H9 (cell line): ENCODE results near the gene STAC. TPM values are rescaled to one million over a fixed set of nuclear protein-coding genes. Genes with fewer than 3 reads are reported as not detected.

ENCODE experiments used
- DNase-seq: peaks from one replicate; pipeline ENCODE4 v3.0.0-alpha.2; 2017
- H2AFZ ChIP-seq: one replicate; pipeline ENCODE4 v1.6.1; 2013; ENCODE audit warnings: mild to moderate bottlenecking, low read length, control low read depth, moderate library complexity
- H2AK5ac ChIP-seq: 2 replicates; pipeline ENCODE4 v1.6.1; 2013; ENCODE audit warnings: low read length, control low read depth, mixed read lengths; ENCODE audit not compliant: insufficient read length
- H2BK120ac ChIP-seq: one replicate; pipeline ENCODE4 v1.6.1; 2013; ENCODE audit warnings: low read depth, mild to moderate bottlenecking, low read length, control low read depth, inconsistent platforms; ENCODE audit not compliant: poor library complexity, severe bottlenecking
- H2BK12ac ChIP-seq: 2 replicates; pipeline ENCODE4 v1.6.1; 2013; ENCODE audit warnings: low read length, control low read depth, mixed read lengths, low read depth; ENCODE audit not compliant: insufficient read length
- H2BK15ac ChIP-seq: 2 replicates; pipeline ENCODE4 v1.6.1; 2013; ENCODE audit warnings: low read depth, low read length, control low read depth
- H2BK20ac ChIP-seq: one replicate; pipeline ENCODE4 v1.6.1; 2013; ENCODE audit warnings: low read depth, mild to moderate bottlenecking, low read length, control low read depth, inconsistent platforms; ENCODE audit not compliant: poor library complexity, severe bottlenecking
- H2BK5ac ChIP-seq: 2 replicates; pipeline ENCODE4 v1.6.1; 2013; ENCODE audit warnings: low read length, control low read depth, mixed read lengths; ENCODE audit not compliant: insufficient read length
- H3K14ac ChIP-seq: 2 replicates; pipeline ENCODE4 v1.6.1; 2013; ENCODE audit warnings: low read length, control low read depth; ENCODE audit not compliant: insufficient read depth
- H3K18ac ChIP-seq: 2 replicates; pipeline ENCODE4 v1.6.1; 2013; ENCODE audit warnings: low read depth, mild to moderate bottlenecking, mixed read lengths, low read length, control low read depth; ENCODE audit not compliant: insufficient read length
- H3K23ac ChIP-seq: 2 replicates; pipeline ENCODE4 v1.6.1; 2013; ENCODE audit warnings: low read length, control low read depth, mixed read lengths, low read depth; ENCODE audit not compliant: insufficient read length
- H3K23me2 ChIP-seq: 2 replicates; pipeline ENCODE4 v1.6.1; 2013; ENCODE audit warnings: low read depth, mild to moderate bottlenecking, mixed read lengths, low read length, control low read depth; ENCODE audit not compliant: insufficient read length, poor library complexity, severe bottlenecking
- H3K27ac ChIP-seq: 2 replicates; pipeline ENCODE4 v1.5.1; 2013; ENCODE audit warnings: low read length, control low read depth, mixed read lengths, low read depth; ENCODE audit not compliant: insufficient read length
- H3K27me3 ChIP-seq: 2 replicates; pipeline ENCODE4 v1.6.1; 2013; ENCODE audit warnings: low read length, control low read depth, inconsistent platforms; ENCODE audit not compliant: insufficient read depth
- H3K4ac ChIP-seq: 2 replicates; pipeline ENCODE4 v1.6.1; 2013; ENCODE audit warnings: low read depth, mild to moderate bottlenecking, control low read depth, inconsistent platforms, low read length, moderate library complexity
- H3K4me1 ChIP-seq: 2 replicates; pipeline ENCODE4 v1.6.1; 2013; ENCODE audit warnings: low read length, control low read depth, inconsistent platforms; ENCODE audit not compliant: insufficient read depth
- H3K4me2 ChIP-seq: 2 replicates; pipeline ENCODE4 v1.6.1; 2013; ENCODE audit warnings: low read length, control low read depth, mixed read lengths; ENCODE audit not compliant: insufficient read length, insufficient read depth
- H3K56ac ChIP-seq: 2 replicates; pipeline ENCODE4 v1.6.1; 2013; ENCODE audit warnings: low read depth, mild to moderate bottlenecking, mixed read lengths, low read length, control low read depth; ENCODE audit not compliant: insufficient read length
- H3K79me1 ChIP-seq: 2 replicates; pipeline ENCODE4 v1.6.1; 2013; ENCODE audit warnings: low read depth, mild to moderate bottlenecking, moderate library complexity, low read length, control low read depth, inconsistent platforms; ENCODE audit not compliant: insufficient read depth, poor library complexity, severe bottlenecking
- H3K79me2 ChIP-seq: 2 replicates; pipeline ENCODE4 v1.6.1; 2013; ENCODE audit warnings: low read length, control low read depth, inconsistent platforms; ENCODE audit not compliant: insufficient read depth
- H3K9ac ChIP-seq: 2 replicates; pipeline ENCODE4 v1.6.1; 2013; ENCODE audit warnings: low read length, control low read depth, mixed read lengths; ENCODE audit not compliant: insufficient read length; ENCODE audit errors: extremely low read depth
- H3K9me3 ChIP-seq: one replicate; pipeline ENCODE4 v1.6.1; 2013; ENCODE audit warnings: low read depth, low read length, inconsistent platforms; ENCODE audit not compliant: control insufficient read depth
- H3T11ph ChIP-seq: one replicate; pipeline ENCODE4 v1.6.1; 2013; ENCODE audit warnings: mild to moderate bottlenecking, low read length, control low read depth, inconsistent platforms
- H4K20me1 ChIP-seq: one replicate; pipeline ENCODE4 v1.6.1; 2013; ENCODE audit not compliant: control insufficient read depth, insufficient read length, insufficient read depth
- H4K5ac ChIP-seq: 2 replicates; pipeline ENCODE4 v1.6.1; 2013; ENCODE audit warnings: low read depth, mild to moderate bottlenecking, mixed read lengths, low read length, control low read depth; ENCODE audit not compliant: insufficient read length
- H4K8ac ChIP-seq: replicated peaks from 2 replicates; pipeline ENCODE4 v1.6.1; 2013; ENCODE audit warnings: low read length, control low read depth, mixed read lengths, low read depth; ENCODE audit not compliant: insufficient read length
- H4K91ac ChIP-seq: 2 replicates; pipeline ENCODE4 v1.6.1; 2013; ENCODE audit warnings: low read depth, mild to moderate bottlenecking, moderate library complexity, mixed read lengths, low read length, control low read depth; ENCODE audit not compliant: insufficient read length
- H3K27ac Mint-ChIP-seq, 3 experiments: 2 replicates in 2 of 3; 3 replicates in 1 of 3; pipeline ENCODE4 v1.8.0; 2020 to 2021; ENCODE audit warnings: mixed read lengths in 3 of 3, mild to moderate bottlenecking in 1 of 3, moderate library complexity in 1 of 3
- H3K27me3 Mint-ChIP-seq: 2 replicates; pipeline ENCODE4 v1.8.0; 2021; ENCODE audit warnings: low read depth, mild to moderate bottlenecking, moderate library complexity, mixed read lengths
- H3K36me3 Mint-ChIP-seq, 3 experiments: 2 replicates in 2 of 3; 3 replicates in 1 of 3; pipeline ENCODE4 v1.8.0; 2020 to 2021; ENCODE audit warnings: low read depth in 3 of 3, mixed read lengths in 3 of 3; ENCODE audit not compliant: insufficient read depth in 1 of 3
- H3K4me1 Mint-ChIP-seq, 2 experiments: 2 replicates each; pipeline ENCODE4 v1.8.0; 2020; ENCODE audit warnings: mixed read lengths in 2 of 2
- H3K4me3 Mint-ChIP-seq, 2 experiments: 2 replicates in 1 of 2; 3 replicates in 1 of 2; pipeline ENCODE4 v1.8.0; 2020 to 2021; ENCODE audit warnings: mild to moderate bottlenecking in 2 of 2, mixed read lengths in 2 of 2, moderate library complexity in 1 of 2
- H3K9me3 Mint-ChIP-seq, 2 experiments: 2 replicates in 1 of 2; 3 replicates in 1 of 2; pipeline ENCODE4 v1.8.0; 2020; ENCODE audit warnings: mild to moderate bottlenecking in 2 of 2, mixed read lengths in 2 of 2, moderate library complexity in 1 of 2
- CTCF ChIP-seq: fragments of 200-600 bp; sonication (generic); conservative IDR thresholded peaks from 3 replicates; pipeline ENCODE4 v1.8.0; 2021; ENCODE audit warnings: antibody characterized with exemption, mild to moderate bottlenecking
- WGBS: extraction: QIAGEN DNeasy Blood & Tissue Kit; methylation state at CpG from one replicate; pipeline ENCODE4 v1.1.7; 2013; ENCODE audit warnings: missing lambda C conversion rate, low lambda C conversion rate, mixed read lengths; ENCODE audit not compliant: insufficient read length; ENCODE audit errors: extremely low coverage; 5-methylcytosine and 5-hydroxymethylcytosine counted together
- total RNA-seq: library from RNA; stranded (reverse); gene quantifications from 2 replicates; pipeline ENCODE4 v1.2.1, GENCODE V29; 2021

STAC gene
- total RNA-seq, 1 experiment from 2014 or later = 3.0 TPM

GRCh38 chr3:36393563-36393962 is 13.3 kb downstream of the STAC start:
- no peak overlapping the region for H3K27ac ChIP-seq
- H3K4ac ChIP-seq = no peak overlapping the region
- no peak for TF ChIP-seq CTCF
- H3K18ac ChIP-seq = no peak overlapping the region
- no peak overlapping the region for H4K91ac ChIP-seq
- Mint-ChIP-seq H3K27ac (peak overlapping the region in 1 of 3 experiments; percentile 19; a peak in 1 of 7 replicates), H3K27me3 (no peaks in the 10 kb centered on the region), H3K4me3 (no peak overlapping the region), H3K4me1 (0 out of 4 replicates have a peak, but pooled peaks cover 0 to 2% of the 10 kb centered on the region in 2 experiments), H3K9me3 (no peaks in the 10 kb centered on the region), H3K36me3 (peaks cover 0 to 3% (median 2%) of the 10 kb centered on the region in 3 experiments; a peak in 2 of 7 replicates)
- H3K56ac ChIP-seq = no peak overlapping the region
- H3K79me2 ChIP-seq = 0 out of 2 replicates have a peak, but pooled peaks cover 2% of the 10 kb centered on the region
- no peak overlapping the region for H4K5ac ChIP-seq
- no peak overlapping the region for H2BK5ac ChIP-seq
- H3K9ac ChIP-seq = no peak overlapping the region
- no peak overlapping the region for H2AK5ac ChIP-seq
- no peaks in the 10 kb centered on the region for H3K23me2 ChIP-seq
- no peak overlapping the region for H2BK20ac ChIP-seq
- H3K4me1 ChIP-seq = no peaks in the 10 kb centered on the region
- H3K4me2 ChIP-seq = no peak overlapping the region
- no peak overlapping the region for H3K23ac ChIP-seq
- no peak overlapping the region for H3K14ac ChIP-seq
- H2BK12ac ChIP-seq = no peak overlapping the region
- no CpG with 5 or more reads among the region's 1 CpG for WGBS
- H2AFZ ChIP-seq = no peak overlapping the region
- H2BK15ac ChIP-seq = no peak overlapping the region
- no peaks in the 10 kb centered on the region for H4K20me1 ChIP-seq
- no peaks in the 10 kb centered on the region for H3K9me3 ChIP-seq
- H3K79me1 ChIP-seq = no peaks in the 10 kb centered on the region
- H3T11ph ChIP-seq = no peak overlapping the region
- no peak overlapping the region for H2BK120ac ChIP-seq
- no peak overlapping the region for H4K8ac ChIP-seq
- no peak for DNase-seq
- H3K27me3 ChIP-seq = no peaks in the 10 kb centered on the region
